Measurements from ENCODE around the gene SEMA4D.

The SEMA4D gene

DNA sequence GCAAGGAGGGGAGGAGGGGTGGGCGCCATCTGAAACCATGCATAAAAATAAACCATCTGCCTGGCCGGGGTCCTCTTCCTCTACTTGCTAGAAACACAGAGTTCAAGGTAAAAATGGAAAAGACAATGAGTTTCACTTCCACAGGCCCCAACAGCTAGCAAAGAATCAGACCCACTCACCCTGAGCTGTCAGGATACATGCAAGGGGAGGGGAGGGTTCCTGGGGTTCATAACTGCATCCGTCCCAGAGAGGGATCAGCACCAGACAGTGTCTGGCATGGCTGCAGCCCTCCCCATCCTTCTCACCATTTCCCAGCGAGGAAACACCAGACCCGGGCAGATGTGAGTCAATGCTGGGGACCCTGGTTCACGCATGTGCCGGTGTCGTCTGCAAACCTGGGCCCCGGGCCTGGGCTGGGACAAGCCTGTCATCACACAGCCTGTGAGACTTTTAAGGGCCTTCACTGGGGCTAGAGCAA lies 55.4 kb downstream of the SEMA4D start:
- H3K27me3 Mint-ChIP-seq (ENCODE audit: low read depth, poor library complexity): no peaks in the 10 kb centered on the region
- no peak overlapping the region for H3K27ac Mint-ChIP-seq
- TF ChIP-seq, protein P1, sequence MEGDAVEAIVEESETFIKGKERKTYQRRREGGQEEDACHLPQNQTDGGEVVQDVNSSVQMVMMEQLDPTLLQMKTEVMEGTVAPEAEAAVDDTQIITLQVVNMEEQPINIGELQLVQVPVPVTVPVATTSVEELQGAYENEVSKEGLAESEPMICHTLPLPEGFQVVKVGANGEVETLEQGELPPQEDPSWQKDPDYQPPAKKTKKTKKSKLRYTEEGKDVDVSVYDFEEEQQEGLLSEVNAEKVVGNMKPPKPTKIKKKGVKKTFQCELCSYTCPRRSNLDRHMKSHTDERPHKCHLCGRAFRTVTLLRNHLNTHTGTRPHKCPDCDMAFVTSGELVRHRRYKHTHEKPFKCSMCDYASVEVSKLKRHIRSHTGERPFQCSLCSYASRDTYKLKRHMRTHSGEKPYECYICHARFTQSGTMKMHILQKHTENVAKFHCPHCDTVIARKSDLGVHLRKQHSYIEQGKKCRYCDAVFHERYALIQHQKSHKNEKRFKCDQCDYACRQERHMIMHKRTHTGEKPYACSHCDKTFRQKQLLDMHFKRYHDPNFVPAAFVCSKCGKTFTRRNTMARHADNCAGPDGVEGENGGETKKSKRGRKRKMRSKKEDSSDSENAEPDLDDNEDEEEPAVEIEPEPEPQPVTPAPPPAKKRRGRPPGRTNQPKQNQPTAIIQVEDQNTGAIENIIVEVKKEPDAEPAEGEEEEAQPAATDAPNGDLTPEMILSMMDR (IDR thresholded peaks at IDR 0.05): no peak

DNA sequence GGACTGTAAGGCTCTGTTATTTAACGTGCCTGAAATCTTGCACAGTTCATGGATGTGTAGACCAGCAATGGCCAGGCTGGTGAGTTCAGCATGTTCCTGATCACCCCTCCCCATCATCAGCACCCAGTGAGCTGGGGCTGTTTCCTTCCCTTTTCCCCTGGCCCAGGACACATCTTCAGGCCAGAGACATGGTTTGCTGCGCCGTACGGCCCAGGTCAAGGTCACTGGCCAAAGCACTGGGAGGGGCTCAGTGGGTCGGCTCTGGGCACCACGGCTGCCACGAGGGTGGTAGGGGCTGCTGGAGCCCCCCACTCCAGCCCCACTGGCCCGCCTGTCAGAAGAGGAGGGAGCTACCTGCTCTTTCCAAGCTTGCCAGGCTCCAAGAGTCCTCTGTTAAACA lies 55.9 kb downstream of the SEMA4D start:
- peaks cover 77% of the 10 kb centered on the region for H3K4me1 Mint-ChIP-seq
- no peak for DNase-seq
- H3K4me3 Mint-ChIP-seq: no peak overlapping the region
- peak overlapping the region; percentile 68 for H3K27ac Mint-ChIP-seq
- TF ChIP-seq, protein P1 (IDR thresholded peaks at IDR 0.05): no peak
- no peaks in the 10 kb centered on the region for H3K9me3 Mint-ChIP-seq
- H3K27me3 Mint-ChIP-seq (ENCODE audit: low read depth, poor library complexity): no peaks in the 10 kb centered on the region
- no peaks in the 10 kb centered on the region for H3K36me3 Mint-ChIP-seq (ENCODE audit: low read depth)

More for the DNA sequence above, 55.4 kb downstream of the SEMA4D start:
- DNase-seq: no peak
- Mint-ChIP-seq H3K9me3 (no peaks in the 10 kb centered on the region), H3K4me1 (peaks cover 81% of the 10 kb centered on the region), H3K36me3 (ENCODE audit: low read depth) (no peaks in the 10 kb centered on the region), H3K4me3 (no peak overlapping the region)

DNA sequence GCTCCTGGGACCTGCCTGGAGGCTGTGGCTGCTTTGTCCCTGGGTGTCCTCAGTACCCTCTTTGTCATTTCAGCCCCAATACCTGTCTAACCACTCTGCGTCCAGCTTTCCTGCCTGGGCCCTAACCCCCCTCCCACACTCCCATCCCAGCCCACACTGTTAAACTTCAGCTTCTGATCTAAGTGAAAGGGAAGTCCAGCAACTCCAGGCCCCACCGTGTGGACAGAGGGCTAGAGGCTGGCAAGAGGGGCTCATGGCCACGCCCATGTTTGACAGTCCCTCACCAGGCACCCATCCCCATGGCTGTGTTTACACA lies 56.3 kb downstream of the SEMA4D start:
- Mint-ChIP-seq H3K4me3 (no peak overlapping the region), H3K36me3 (ENCODE audit: low read depth) (no peaks in the 10 kb centered on the region), H3K27me3 (ENCODE audit: low read depth, poor library complexity) (no peaks in the 10 kb centered on the region), H3K9me3 (no peaks in the 10 kb centered on the region), H3K27ac (no peak overlapping the region), H3K4me1 (peaks cover 77% of the 10 kb centered on the region)
- DNase-seq: no peak
- TF ChIP-seq, protein P1 (IDR thresholded peaks at IDR 0.05): no peak

DNA sequence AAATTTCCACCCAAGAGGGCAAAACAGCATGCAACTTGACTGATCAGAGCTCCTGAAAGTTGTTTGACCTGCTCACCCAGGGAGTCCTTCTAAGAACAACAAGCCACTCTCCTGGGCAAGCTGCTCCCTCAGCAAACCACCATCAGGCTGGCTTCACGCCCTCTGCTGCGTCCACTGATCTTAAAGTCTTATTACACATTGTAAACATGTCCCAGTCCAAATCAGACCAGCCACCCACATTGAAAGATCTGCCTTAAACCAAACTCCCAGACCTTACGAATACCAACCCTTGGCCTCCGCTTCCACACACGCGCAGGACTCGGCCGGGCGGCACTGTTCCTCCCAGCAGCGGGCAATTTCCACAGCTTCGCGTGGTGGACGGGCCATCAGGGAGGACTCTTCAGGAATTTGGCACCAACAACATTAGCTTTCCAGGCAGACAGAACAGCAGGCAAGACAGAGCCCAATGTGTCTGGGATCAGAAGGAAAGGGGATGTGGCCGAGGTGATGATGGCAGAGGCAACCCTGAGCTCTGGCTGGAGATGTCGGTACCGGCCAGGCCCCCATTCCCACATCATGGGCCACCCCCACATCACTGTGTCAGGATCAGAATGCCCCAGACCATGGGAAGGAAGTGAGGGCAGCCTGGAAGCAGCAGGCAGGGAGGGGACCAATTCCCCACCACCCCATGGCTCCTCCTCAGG lies 56.8 kb downstream of the SEMA4D start:
- H3K4me3 Mint-ChIP-seq: no peak overlapping the region
- DNase-seq: no peak
- peak overlapping the region; percentile 45 for H3K27ac Mint-ChIP-seq
- no peaks in the 10 kb centered on the region for H3K27me3 Mint-ChIP-seq (ENCODE audit: low read depth, poor library complexity)
- H3K9me3 Mint-ChIP-seq: no peaks in the 10 kb centered on the region
- peaks cover 77% of the 10 kb centered on the region for H3K4me1 Mint-ChIP-seq
- H3K36me3 Mint-ChIP-seq (ENCODE audit: low read depth): no peaks in the 10 kb centered on the region
- TF ChIP-seq, protein P1 (IDR thresholded peaks at IDR 0.05): no peak

DNA sequence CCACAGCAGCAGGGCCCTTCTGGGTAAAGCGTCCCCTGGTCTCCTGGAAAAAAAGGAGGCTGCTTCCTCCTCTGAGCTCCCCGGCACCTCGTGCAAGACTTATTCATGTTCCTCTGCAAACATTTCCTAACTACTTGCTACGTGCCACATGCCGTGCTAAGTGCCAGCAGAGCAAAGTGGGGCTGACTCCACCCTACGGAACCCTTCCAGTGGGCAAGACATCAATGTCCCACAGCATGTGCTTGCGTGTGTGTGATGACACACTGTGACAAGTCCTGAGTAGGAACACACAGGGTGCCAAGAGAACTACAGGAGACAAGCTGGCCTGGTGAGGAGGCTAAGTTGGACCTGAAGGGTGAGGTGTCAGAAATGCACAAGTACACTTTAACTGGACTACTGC lies 57.4 kb downstream of the SEMA4D start:
- no peaks in the 10 kb centered on the region for H3K36me3 Mint-ChIP-seq (ENCODE audit: low read depth)
- H3K4me3 Mint-ChIP-seq: no peak overlapping the region
- peaks cover 77% of the 10 kb centered on the region for H3K4me1 Mint-ChIP-seq
- TF ChIP-seq, protein P1 (IDR thresholded peaks at IDR 0.05): no peak
- no peaks in the 10 kb centered on the region for H3K9me3 Mint-ChIP-seq
- DNase-seq: no peak
- H3K27ac Mint-ChIP-seq: peak overlapping the region; percentile 45
- H3K27me3 Mint-ChIP-seq (ENCODE audit: low read depth, poor library complexity): no peaks in the 10 kb centered on the region

DNA sequence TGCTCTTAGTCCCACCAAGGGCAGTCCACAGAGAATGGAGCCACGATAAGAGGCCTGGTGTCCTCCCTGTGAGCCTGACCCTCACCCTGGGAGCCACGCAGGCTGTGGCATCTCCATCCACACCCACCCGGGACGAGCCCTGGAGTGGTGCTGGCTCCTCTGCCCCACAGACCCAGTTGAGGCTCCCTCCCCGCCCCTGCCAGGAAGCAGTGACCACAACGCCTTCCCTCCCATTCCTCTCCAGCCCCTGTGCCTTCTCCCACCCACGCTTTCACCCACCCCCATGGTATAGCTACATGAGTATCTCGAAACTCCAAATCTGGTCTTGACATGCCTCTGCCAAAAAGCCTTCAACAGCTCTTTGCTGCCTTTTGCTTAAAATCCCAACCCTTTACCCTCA lies 57.9 kb downstream of the SEMA4D start:
- Mint-ChIP-seq H3K4me1 (peaks cover 77% of the 10 kb centered on the region), H3K36me3 (ENCODE audit: low read depth) (no peaks in the 10 kb centered on the region), H3K9me3 (no peaks in the 10 kb centered on the region), H3K27ac (no peak overlapping the region), H3K27me3 (ENCODE audit: low read depth, poor library complexity) (no peaks in the 10 kb centered on the region), H3K4me3 (no peak overlapping the region)
- TF ChIP-seq, protein P1 (IDR thresholded peaks at IDR 0.05): no peak
- DNase-seq: no peak

All from nephron progenitor cell (in vitro differentiated cells).